Measurements from ENCODE around the gene CD1B.

DNA sequence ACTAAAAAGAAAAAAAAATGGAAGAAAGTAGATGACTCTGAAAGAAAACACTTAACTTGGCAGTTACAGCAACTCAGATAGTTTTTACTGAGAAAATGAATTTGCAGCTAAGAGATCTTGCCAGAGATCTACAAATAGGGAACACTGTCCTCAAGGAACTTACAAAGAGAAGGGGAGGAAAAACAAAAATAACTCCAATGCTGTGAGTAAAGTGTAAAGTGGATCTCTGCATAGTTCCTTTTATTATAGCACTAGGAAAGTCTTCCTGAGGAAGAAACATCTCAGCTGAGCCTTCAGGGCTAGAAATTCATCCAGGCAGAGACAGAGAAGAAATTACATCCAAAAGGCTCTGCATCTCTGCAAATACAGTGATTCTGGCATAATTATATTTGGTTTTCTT, 3.9 kb downstream of the CD1B start:
- TF ChIP-seq, protein P1, sequence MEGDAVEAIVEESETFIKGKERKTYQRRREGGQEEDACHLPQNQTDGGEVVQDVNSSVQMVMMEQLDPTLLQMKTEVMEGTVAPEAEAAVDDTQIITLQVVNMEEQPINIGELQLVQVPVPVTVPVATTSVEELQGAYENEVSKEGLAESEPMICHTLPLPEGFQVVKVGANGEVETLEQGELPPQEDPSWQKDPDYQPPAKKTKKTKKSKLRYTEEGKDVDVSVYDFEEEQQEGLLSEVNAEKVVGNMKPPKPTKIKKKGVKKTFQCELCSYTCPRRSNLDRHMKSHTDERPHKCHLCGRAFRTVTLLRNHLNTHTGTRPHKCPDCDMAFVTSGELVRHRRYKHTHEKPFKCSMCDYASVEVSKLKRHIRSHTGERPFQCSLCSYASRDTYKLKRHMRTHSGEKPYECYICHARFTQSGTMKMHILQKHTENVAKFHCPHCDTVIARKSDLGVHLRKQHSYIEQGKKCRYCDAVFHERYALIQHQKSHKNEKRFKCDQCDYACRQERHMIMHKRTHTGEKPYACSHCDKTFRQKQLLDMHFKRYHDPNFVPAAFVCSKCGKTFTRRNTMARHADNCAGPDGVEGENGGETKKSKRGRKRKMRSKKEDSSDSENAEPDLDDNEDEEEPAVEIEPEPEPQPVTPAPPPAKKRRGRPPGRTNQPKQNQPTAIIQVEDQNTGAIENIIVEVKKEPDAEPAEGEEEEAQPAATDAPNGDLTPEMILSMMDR (IDR thresholded peaks at IDR 0.05; ENCODE audit: low read length): no peak
- TF ChIP-seq EZH2 (optimal IDR thresholded peaks at IDR 0.05; ENCODE audit: low read depth, low read length): no peak

All from MM.1S (cell line).